ENCODE data around the gene HAO1.

GRCh38 chr20:7912551-7912950 lies 27.7 kb downstream of the HAO1 start:
- TF ChIP-seq EZH2 (IDR thresholded peaks at IDR 0.05; ENCODE audit: low read depth) (no peak), CTCF (conservative IDR thresholded peaks at IDR 0.05) (no peak)

All from PC-9 (cell line).